ENCODE data around the gene PRKN.

PRKN gene

DNA sequence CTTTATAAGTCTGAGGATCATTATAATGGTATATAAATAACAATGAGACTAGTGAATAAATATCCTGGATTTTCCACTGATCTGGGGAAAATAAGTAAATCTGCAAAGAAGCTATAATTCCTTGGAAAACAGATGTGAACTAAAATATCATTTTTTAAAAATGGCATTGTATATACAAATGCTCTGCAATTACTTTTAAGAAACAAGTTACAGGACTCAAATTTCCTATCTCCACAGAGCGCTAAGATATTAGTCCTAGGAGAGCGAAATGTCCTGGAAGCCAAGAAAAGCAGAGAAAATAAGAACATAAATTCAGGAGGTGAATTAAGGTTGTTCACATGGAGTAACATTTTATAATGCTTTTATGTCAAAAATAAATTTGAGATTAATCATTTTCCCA lies 61.3 kb downstream of the PRKN start:
- Histone ChIP-seq H3K9ac (ENCODE audit: low read length) (no peak overlapping the region), H2AFZ (ENCODE audit: low read length) (no peak overlapping the region), H3K27me3 (replicated peaks; ENCODE audit: insufficient read depth, low read length) (no peaks in the 10 kb centered on the region), H3F3A (ENCODE audit: insufficient read depth, low read length) (no peaks in the 10 kb centered on the region), H3K27ac (ENCODE audit: low read length) (no peak overlapping the region), H3K4me2 (ENCODE audit: low read depth, low read length) (no peak overlapping the region), H3K9me2 (replicated peaks; ENCODE audit: insufficient read depth, low read length) (no peaks in the 10 kb centered on the region), H3K4me3 (ENCODE audit: low read length) (no peak overlapping the region), H3K79me2 (ENCODE audit: low read length) (no peaks in the 10 kb centered on the region), H4K20me1 (ENCODE audit: insufficient read depth, low read length) (no peaks in the 10 kb centered on the region), H3K4me1 (ENCODE audit: low read length) (no peaks in the 10 kb centered on the region), H3K36me3 (replicated peaks; ENCODE audit: insufficient read depth, low read length) (no peaks in the 10 kb centered on the region), H3K9me3 (replicated peaks; ENCODE audit: insufficient read depth, low read length) (no peaks in the 10 kb centered on the region)
- no peak for DNase-seq
- TF ChIP-seq EZH2 (optimal IDR thresholded peaks at IDR 0.05; ENCODE audit: low read depth, low read length) (no peak), EZH2phosphoT487 (IDR thresholded peaks at IDR 0.05; ENCODE audit: low read length) (no peak)

DNA sequence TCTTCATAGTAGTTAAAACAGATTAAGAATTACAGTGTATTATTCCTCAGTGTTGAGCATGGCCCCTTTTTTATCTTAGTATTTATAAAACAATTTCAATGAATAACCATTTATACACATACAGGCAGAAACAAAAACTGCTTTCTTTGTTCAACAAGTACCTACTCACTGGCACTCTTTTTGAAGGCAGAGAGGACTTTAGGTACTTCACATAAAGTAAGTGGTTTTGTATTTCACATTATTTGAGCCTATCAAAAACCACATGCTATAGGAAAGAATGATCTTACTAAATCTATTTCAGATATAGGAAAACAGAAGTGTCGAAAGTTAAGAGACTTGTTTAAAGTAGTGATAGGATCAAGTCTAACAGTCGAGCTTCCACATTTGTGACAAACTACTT lies 73.8 kb downstream of the PRKN start:
- Histone ChIP-seq H3K4me2 (ENCODE audit: low read depth, low read length) (no peak overlapping the region), H3K9me2 (replicated peaks; ENCODE audit: insufficient read depth, low read length) (no peaks in the 10 kb centered on the region), H3K36me3 (replicated peaks; ENCODE audit: insufficient read depth, low read length) (no peaks in the 10 kb centered on the region), H3K4me3 (ENCODE audit: low read length) (no peak overlapping the region), H4K20me1 (ENCODE audit: insufficient read depth, low read length) (no peaks in the 10 kb centered on the region), H3K27me3 (replicated peaks; ENCODE audit: insufficient read depth, low read length) (no peaks in the 10 kb centered on the region), H3K27ac (ENCODE audit: low read length) (no peak overlapping the region), H3K79me2 (ENCODE audit: low read length) (no peaks in the 10 kb centered on the region), H3K4me1 (ENCODE audit: low read length) (no peaks in the 10 kb centered on the region), H2AFZ (ENCODE audit: low read length) (no peak overlapping the region), H3F3A (ENCODE audit: insufficient read depth, low read length) (no peaks in the 10 kb centered on the region), H3K9ac (ENCODE audit: low read length) (no peak overlapping the region), H3K9me3 (replicated peaks; ENCODE audit: insufficient read depth, low read length) (no peaks in the 10 kb centered on the region)
- no peak for DNase-seq
- TF ChIP-seq, protein P1, sequence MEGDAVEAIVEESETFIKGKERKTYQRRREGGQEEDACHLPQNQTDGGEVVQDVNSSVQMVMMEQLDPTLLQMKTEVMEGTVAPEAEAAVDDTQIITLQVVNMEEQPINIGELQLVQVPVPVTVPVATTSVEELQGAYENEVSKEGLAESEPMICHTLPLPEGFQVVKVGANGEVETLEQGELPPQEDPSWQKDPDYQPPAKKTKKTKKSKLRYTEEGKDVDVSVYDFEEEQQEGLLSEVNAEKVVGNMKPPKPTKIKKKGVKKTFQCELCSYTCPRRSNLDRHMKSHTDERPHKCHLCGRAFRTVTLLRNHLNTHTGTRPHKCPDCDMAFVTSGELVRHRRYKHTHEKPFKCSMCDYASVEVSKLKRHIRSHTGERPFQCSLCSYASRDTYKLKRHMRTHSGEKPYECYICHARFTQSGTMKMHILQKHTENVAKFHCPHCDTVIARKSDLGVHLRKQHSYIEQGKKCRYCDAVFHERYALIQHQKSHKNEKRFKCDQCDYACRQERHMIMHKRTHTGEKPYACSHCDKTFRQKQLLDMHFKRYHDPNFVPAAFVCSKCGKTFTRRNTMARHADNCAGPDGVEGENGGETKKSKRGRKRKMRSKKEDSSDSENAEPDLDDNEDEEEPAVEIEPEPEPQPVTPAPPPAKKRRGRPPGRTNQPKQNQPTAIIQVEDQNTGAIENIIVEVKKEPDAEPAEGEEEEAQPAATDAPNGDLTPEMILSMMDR (IDR thresholded peaks at IDR 0.05; ENCODE audit: low read length), result no peak
- no peak for TF ChIP-seq EZH2 (optimal IDR thresholded peaks at IDR 0.05; ENCODE audit: low read depth, low read length)
- TF ChIP-seq EZH2phosphoT487 (IDR thresholded peaks at IDR 0.05; ENCODE audit: low read length), result no peak

DNA sequence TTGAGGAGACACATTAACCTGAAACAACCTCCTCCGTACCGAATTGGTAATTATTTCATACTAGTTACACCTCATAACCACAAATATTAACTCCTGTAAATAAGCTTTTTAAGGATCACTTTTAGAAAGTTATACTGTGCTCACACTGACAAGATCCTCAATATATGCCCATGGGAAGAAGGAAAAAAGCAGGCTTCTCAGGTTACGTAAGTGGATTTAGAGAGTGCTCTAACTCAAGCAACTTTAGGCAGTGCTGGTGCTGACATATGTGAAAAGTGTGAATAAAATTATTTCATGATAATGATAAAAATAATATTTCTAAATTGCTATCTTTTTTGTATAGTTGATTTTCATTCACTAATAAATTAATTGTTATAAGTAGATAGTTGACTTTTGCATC lies 76.1 kb downstream of the PRKN start:
- Histone ChIP-seq H3K4me2 (ENCODE audit: low read depth, low read length) (no peak overlapping the region), H3K27me3 (replicated peaks; ENCODE audit: insufficient read depth, low read length) (no peaks in the 10 kb centered on the region), H3K9me2 (replicated peaks; ENCODE audit: insufficient read depth, low read length) (no peaks in the 10 kb centered on the region), H3K36me3 (replicated peaks; ENCODE audit: insufficient read depth, low read length) (no peaks in the 10 kb centered on the region), H3K9me3 (replicated peaks; ENCODE audit: insufficient read depth, low read length) (no peaks in the 10 kb centered on the region), H4K20me1 (ENCODE audit: insufficient read depth, low read length) (no peaks in the 10 kb centered on the region), H2AFZ (ENCODE audit: low read length) (no peak overlapping the region), H3K9ac (ENCODE audit: low read length) (no peak overlapping the region), H3K4me3 (ENCODE audit: low read length) (no peak overlapping the region), H3K79me2 (ENCODE audit: low read length) (no peaks in the 10 kb centered on the region), H3K27ac (ENCODE audit: low read length) (no peak overlapping the region), H3K4me1 (ENCODE audit: low read length) (no peaks in the 10 kb centered on the region), H3F3A (ENCODE audit: insufficient read depth, low read length) (no peaks in the 10 kb centered on the region)
- DNase-seq, result no peak
- TF ChIP-seq EZH2 (optimal IDR thresholded peaks at IDR 0.05; ENCODE audit: low read depth, low read length) (no peak), EZH2phosphoT487 (IDR thresholded peaks at IDR 0.05; ENCODE audit: low read length) (no peak)
- TF ChIP-seq, protein P1 (IDR thresholded peaks at IDR 0.05; ENCODE audit: low read length), result no peak

DNA sequence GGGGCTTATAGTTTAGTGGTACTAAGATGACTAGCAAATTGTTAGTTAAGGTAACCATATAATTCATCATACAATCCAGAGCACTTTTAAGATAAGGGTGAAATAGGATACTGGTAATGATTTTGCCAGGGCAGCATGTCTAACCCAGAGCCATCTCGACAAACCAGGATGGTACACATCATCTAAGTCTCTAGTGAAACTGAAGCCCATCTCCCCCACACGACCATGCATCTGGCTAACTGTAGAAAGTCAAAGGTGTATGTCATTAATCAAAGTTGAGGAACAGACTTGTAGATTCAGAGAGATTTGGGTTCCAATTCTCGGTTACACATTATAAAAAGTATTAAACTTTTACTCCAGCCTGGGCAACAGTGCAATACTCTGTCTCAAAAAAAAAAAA lies 78.3 kb downstream of the PRKN start:
- TF ChIP-seq EZH2 (optimal IDR thresholded peaks at IDR 0.05; ENCODE audit: low read depth, low read length) (no peak), EZH2phosphoT487 (IDR thresholded peaks at IDR 0.05; ENCODE audit: low read length) (no peak)
- TF ChIP-seq, protein P1 (IDR thresholded peaks at IDR 0.05; ENCODE audit: low read length), result no peak
- no peaks in the 10 kb centered on the region for H3K79me2 ChIP-seq (ENCODE audit: low read length)
- no peak overlapping the region for H3K4me3 ChIP-seq (ENCODE audit: low read length)
- H2AFZ ChIP-seq (ENCODE audit: low read length), result no peak overlapping the region
- no peak overlapping the region for H3K4me2 ChIP-seq (ENCODE audit: low read depth, low read length)
- no peaks in the 10 kb centered on the region for H3K9me2 ChIP-seq (replicated peaks; ENCODE audit: insufficient read depth, low read length)
- H3K9ac ChIP-seq (ENCODE audit: low read length), result no peak overlapping the region
- H3K27ac ChIP-seq (ENCODE audit: low read length), result no peak overlapping the region
- no peaks in the 10 kb centered on the region for H3K4me1 ChIP-seq (ENCODE audit: low read length)
- no peaks in the 10 kb centered on the region for H3K27me3 ChIP-seq (replicated peaks; ENCODE audit: insufficient read depth, low read length)
- no peaks in the 10 kb centered on the region for H3K36me3 ChIP-seq (replicated peaks; ENCODE audit: insufficient read depth, low read length)
- no peak for DNase-seq
- H4K20me1 ChIP-seq (ENCODE audit: insufficient read depth, low read length), result no peaks in the 10 kb centered on the region
- no peaks in the 10 kb centered on the region for H3K9me3 ChIP-seq (replicated peaks; ENCODE audit: insufficient read depth, low read length)
- no peaks in the 10 kb centered on the region for H3F3A ChIP-seq (ENCODE audit: insufficient read depth, low read length)
